HFF-Myc (cell line): ENCODE measurements around the gene SH3RF1.

ENCODE experiments used
- DNase-seq: peaks from one replicate; pipeline ENCODE4 v3.0.0-alpha.2; 2011; ENCODE audit warnings: low read depth; ENCODE audit errors: extremely low read depth
- H3K4me3 ChIP-seq: replicated peaks from 2 replicates; pipeline ENCODE4 v1.5.1; 2011; ENCODE audit warnings: low read depth, mild to moderate bottlenecking, control low read depth, low read length
- CTCF ChIP-seq: IDR thresholded peaks from 2 replicates; pipeline ENCODE4 v1.5.1; 2012; ENCODE audit warnings: mild to moderate bottlenecking, low read depth, low read length, control low read depth; ENCODE audit errors: missing control alignments

SH3RF1 gene

GRCh38 chr4:169236873-169237626, 33.7 kb downstream of the SH3RF1 start:
- DNase-seq: no peak
- TF ChIP-seq CTCF: no peak
- H3K4me3 ChIP-seq: no peak overlapping the region

GRCh38 chr4:169236078-169236477, 34.7 kb downstream of the SH3RF1 start:
- TF ChIP-seq CTCF: no peak
- no peak overlapping the region for H3K4me3 ChIP-seq
- DNase-seq: no peak

GRCh38 chr4:169234137-169234855, 36.5 kb downstream of the SH3RF1 start:
- TF ChIP-seq CTCF: no peak
- H3K4me3 ChIP-seq: no peak overlapping the region
- no peak for DNase-seq

GRCh38 chr4:169233691-169234090, 37.1 kb downstream of the SH3RF1 start:
- no peak overlapping the region for H3K4me3 ChIP-seq
- TF ChIP-seq CTCF: no peak
- DNase-seq: no peak

GRCh38 chr4:169231647-169232262, 39.0 kb downstream of the SH3RF1 start:
- no peak overlapping the region for H3K4me3 ChIP-seq
- no peak for TF ChIP-seq CTCF

GRCh38 chr4:169229571-169230028, 41.2 kb downstream of the SH3RF1 start:
- DNase-seq: peak; percentile 70
- H3K4me3 ChIP-seq: no peak overlapping the region
- TF ChIP-seq CTCF: no peak

More at GRCh38 chr4:169231647-169232262, 39.0 kb downstream of the SH3RF1 start:
- no peak for DNase-seq
